SW 1271 (cell line): Measurements from ENCODE around the gene NREP.

Experiments used
- DNase-seq, 2 experiments: peaks; one replicate each; lab custom pipeline; 2025; lab: John Stamatoyannopoulos, UW

NREP gene

DNA sequence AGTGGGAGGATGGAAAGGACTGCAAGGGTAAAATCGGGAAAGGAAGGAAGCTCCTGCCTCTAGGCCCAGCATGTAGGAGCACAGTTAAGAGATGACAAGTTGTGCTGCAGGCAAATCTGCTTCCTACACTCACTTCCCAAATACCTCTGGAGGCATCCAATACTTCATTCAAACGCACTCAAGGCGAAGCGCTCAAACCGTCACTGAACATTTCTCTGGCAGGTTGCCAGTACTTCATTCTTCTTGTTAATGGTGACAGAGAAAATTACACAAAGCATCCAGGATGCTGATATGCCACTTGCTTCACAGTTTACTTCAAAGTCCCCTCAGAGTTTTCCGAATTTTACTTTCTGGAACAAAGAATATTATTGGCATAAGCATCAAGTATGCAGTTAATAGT, 59.8 kb downstream of the NREP start:
- no peak for DNase-seq

GRCh38 chr5:111695991-111696390, 61.0 kb downstream of the NREP start:
- DNase-seq: no peak

GRCh38 chr5:111694133-111694532, 62.9 kb downstream of the NREP start:
- DNase-seq: no peak

GRCh38 chr5:111691914-111692313, 65.1 kb downstream of the NREP start:
- DNase-seq: no peak

DNA sequence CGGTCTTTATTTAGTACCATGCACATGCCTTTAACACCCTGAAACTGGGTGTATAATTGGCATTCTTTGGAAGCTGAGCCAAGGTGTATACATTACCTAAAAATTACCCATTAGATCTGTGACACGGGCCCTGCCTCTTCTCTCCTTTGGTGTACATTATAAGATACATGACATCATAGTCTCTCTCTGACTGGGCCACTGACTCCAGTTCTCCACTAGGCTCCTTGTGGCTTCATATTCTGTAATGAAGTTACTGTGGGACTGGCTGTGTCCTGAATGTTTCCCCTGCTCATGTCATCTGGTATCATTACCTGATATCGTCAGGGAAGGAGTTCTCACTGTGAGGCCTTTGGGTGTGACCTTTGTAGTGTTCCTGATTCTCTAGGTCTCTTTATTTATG, 65.5 kb downstream of the NREP start:
- DNase-seq: no peak

DNA sequence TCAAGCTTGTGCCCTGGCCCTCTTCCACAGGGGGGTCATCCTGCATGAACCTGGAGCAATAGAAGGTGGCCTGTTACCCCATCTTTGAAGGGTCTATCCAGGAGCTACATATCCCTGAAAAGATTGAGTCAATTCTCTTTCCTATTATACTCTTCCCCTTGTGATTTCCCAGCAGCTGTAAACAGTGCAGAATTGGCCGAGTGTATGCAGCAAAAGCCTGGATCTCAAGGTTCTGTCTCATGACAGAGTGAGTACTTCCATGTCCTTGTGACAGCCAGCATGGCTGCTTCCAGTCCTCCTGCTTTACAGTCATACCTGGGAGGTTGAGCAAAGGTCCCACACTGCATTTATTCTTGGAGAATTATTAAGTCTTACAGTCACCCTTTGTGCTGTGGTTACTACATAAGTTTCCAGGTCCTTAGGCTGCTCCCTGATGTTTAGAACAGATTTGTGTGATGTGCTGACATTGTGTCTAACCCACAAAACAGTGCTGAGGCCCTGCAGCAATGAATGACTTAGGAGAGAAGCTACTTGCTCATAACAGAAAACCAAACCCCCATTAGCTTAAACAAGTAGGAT, 67.5 kb downstream of the NREP start:
- DNase-seq: no peak

DNA sequence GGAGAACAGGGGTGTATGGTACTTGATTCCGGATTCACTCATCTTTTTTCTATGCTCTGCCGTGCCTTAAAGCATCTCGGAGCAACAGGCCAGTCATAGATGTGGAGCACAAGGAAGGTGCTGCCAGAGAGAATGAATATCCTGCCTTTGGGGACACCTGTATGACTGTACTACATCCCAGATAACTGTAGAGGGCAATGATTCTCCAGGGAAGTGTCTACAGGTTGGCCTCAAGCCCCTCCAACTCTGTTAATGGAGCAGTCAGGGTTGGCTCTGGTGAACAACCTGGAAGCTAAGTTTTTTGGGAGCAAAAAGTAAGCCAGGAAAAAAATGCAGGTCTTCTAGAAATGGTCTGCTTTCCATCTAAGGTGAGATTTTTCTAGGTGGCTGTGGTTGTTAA, 71.0 kb downstream of the NREP start:
- DNase-seq: peak in 1 of 2 experiments; percentile 7

DNA sequence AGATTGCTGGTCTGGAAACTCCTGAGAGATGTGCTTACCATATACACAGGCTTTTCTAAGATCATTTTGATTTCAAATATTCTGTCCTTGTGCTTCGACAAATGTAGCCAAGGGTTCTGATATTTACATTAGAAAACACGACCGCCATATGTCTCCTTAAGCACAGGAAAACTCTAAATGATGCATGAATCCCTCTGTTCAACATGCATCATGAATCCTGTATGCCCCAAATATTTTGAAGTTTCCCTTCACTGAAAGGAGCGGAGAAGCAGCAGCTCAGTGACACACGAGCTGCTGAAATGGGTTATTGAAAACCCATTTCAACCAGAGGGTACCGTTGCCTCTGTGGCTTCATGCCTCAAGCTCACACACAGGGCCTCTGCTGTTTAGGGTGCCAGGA, 74.4 kb downstream of the NREP start:
- DNase-seq: no peak

GRCh38 chr5:111682121-111682520, 74.9 kb downstream of the NREP start:
- DNase-seq: no peak

DNA sequence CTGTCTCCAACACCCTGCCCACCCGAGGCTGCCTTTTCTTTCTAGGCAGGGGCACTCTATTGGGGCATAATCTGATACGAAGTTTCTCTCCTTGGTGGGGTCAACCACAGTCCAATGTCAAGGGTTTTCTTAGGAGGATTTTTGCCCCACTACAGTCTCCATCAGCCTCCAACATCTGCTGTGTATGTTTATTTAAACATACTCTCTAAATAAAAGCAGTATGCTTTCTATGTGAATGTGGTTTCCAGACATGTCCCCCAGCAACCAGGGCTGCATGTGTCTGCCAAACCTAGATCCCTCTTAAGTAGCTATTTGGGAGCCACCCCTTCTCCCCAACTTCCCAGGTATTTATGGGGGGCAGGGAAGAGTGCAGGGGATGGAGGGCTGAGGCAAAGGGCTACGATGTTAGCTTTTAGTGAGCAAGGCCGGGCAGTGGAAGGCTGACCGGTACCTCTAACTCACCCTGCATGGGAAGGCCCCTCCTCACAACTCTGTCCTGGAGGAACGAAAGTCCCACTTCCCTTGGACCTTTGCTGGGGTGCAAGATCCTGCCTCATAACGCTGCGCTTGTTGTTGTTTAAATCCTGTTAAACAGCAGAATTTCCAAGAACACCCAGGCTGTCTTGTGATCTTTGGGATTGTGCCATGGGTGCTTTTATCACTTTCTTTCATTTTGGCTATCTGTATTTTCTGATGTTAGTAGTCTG, 75.4 kb downstream of the NREP start:
- no peak for DNase-seq

- DNase-seq: peak; percentile 8 to 81
Measured at GRCh38 chr5:111680737-111681413, 76.1 kb downstream of the NREP start.

GRCh38 chr5:111679611-111680010, 77.4 kb downstream of the NREP start:
- no peak for DNase-seq
